Endodermal cell (in vitro differentiated cells): ENCODE data around the gene AGBL1. TPM values are rescaled to one million over a fixed set of nuclear protein-coding genes. Genes with fewer than 3 reads are reported as not detected.

ENCODE experiments used
- DNase-seq: peaks from one replicate; pipeline ENCODE4 v3.0.0-alpha.2; 2017
- H3K27ac ChIP-seq: 2 replicates; pipeline ENCODE4 v1.5.1; 2013; ENCODE audit warnings: mild to moderate bottlenecking, low read depth, low read length, moderate library complexity
- H3K27me3 ChIP-seq: 2 replicates; pipeline ENCODE4 v1.6.1; 2013; ENCODE audit warnings: mild to moderate bottlenecking, low read length, moderate library complexity; ENCODE audit not compliant: insufficient read depth, control insufficient read depth, poor library complexity, severe bottlenecking
- H3K36me3 ChIP-seq: 2 replicates; pipeline ENCODE4 v1.7.0; 2013; ENCODE audit warnings: mild to moderate bottlenecking, low read length, moderate library complexity; ENCODE audit not compliant: control insufficient read depth, insufficient read depth
- H3K4me1 ChIP-seq: one replicate; pipeline ENCODE4 v1.7.0; 2013; ENCODE audit warnings: low read length; ENCODE audit not compliant: control insufficient read depth, insufficient read depth
- H3K4me3 ChIP-seq: 2 replicates; pipeline ENCODE4 v1.5.1; 2013; ENCODE audit warnings: mild to moderate bottlenecking, low read length, moderate library complexity
- H3K9ac ChIP-seq: 2 replicates; pipeline ENCODE4 v1.6.1; 2013; ENCODE audit warnings: mild to moderate bottlenecking, low read length, moderate library complexity; ENCODE audit not compliant: poor library complexity, severe bottlenecking; ENCODE audit errors: extremely low read depth
- H3K9me3 ChIP-seq: 2 replicates; pipeline ENCODE4 v1.6.1; 2013; ENCODE audit warnings: mild to moderate bottlenecking, low read length, moderate library complexity; ENCODE audit not compliant: control insufficient read depth
- H3K27ac Mint-ChIP-seq: 2 replicates; pipeline ENCODE4 v1.8.0; 2020; ENCODE audit warnings: mixed read lengths
- H3K27me3 Mint-ChIP-seq: 2 replicates; pipeline ENCODE4 v1.8.0; 2021; ENCODE audit warnings: mild to moderate bottlenecking, mixed read lengths; ENCODE audit not compliant: insufficient read depth
- H3K36me3 Mint-ChIP-seq: 2 replicates; pipeline ENCODE4 v1.8.0; 2020; ENCODE audit warnings: low read depth, mixed read lengths
- H3K4me1 Mint-ChIP-seq: 2 replicates; pipeline ENCODE4 v1.8.0; 2020; ENCODE audit warnings: mixed read lengths
- H3K4me3 Mint-ChIP-seq: 2 replicates; pipeline ENCODE4 v1.8.0; 2020; ENCODE audit warnings: mild to moderate bottlenecking, moderate library complexity, mixed read lengths
- H3K9me3 Mint-ChIP-seq: 2 replicates; pipeline ENCODE4 v1.8.0; 2020; ENCODE audit warnings: mild to moderate bottlenecking, mixed read lengths
- CTCF ChIP-seq: fragments of 200-600 bp; sonication (generic); conservative IDR thresholded peaks from 2 replicates; pipeline ENCODE4 v1.5.0; 2021; ENCODE audit warnings: antibody characterized with exemption, mild to moderate bottlenecking
- WGBS, 2 experiments: methylation state at CpG; one replicate each; pipeline versions ENCODE4 v1.1.5 to v1.1.7; 2013; ENCODE audit warnings: missing lambda C conversion rate in 2 of 2, mixed read lengths in 1 of 2; ENCODE audit not compliant: insufficient coverage in 1 of 2, insufficient read length in 1 of 2; 5-methylcytosine and 5-hydroxymethylcytosine counted together
- total RNA-seq, 2 donors: library from RNA; stranded (reverse); fragmentation: NEBNext Ultra II Directional in 1 of 2; extraction: Animal tissue kit (Norgen Biotek cat#: 25700) in 1 of 2; gene quantifications; 2 replicates in 1 of 2; 3 replicates in 1 of 2; pipeline ENCODE4 v1.2.1, GENCODE V29; 2021

AGBL1 gene
- total RNA-seq, 2 donors from 2014 or later, result 0.07 to 0.11 TPM

GRCh38 chr15:86969364-86969763 lies 889.7 kb downstream of the AGBL1 start:
- no peak overlapping the region for H3K27ac Mint-ChIP-seq
- H3K36me3 ChIP-seq, result no peaks in the 10 kb centered on the region
- H3K9me3 Mint-ChIP-seq, result peaks cover 13% of the 10 kb centered on the region
- H3K36me3 Mint-ChIP-seq, result no peaks in the 10 kb centered on the region
- no peak overlapping the region for H3K27ac ChIP-seq
- H3K4me1 ChIP-seq, result no peaks in the 10 kb centered on the region
- H3K4me3 Mint-ChIP-seq, result no peak overlapping the region
- H3K27me3 Mint-ChIP-seq, result no peaks in the 10 kb centered on the region
- TF ChIP-seq CTCF, result no peak
- WGBS, 2 experiments, result 93 to 100% methylated on average over 2 to 4 of the region's 4 CpGs
- no peak overlapping the region for H3K9ac ChIP-seq
- peaks cover 5% of the 10 kb centered on the region for H3K4me1 Mint-ChIP-seq
- no peaks in the 10 kb centered on the region for H3K27me3 ChIP-seq
- peaks cover 5% of the 10 kb centered on the region for H3K9me3 ChIP-seq
- no peak overlapping the region for H3K4me3 ChIP-seq
- DNase-seq, result no peak

- Histone ChIP-seq H3K27ac (no peak overlapping the region), H3K9me3 (peaks cover 5% of the 10 kb centered on the region), H3K27me3 (no peaks in the 10 kb centered on the region), H3K4me1 (no peaks in the 10 kb centered on the region), H3K4me3 (no peak overlapping the region), H3K9ac (no peak overlapping the region), H3K36me3 (no peaks in the 10 kb centered on the region)
- TF ChIP-seq CTCF, result no peak
- Mint-ChIP-seq H3K4me1 (peaks cover 6% of the 10 kb centered on the region), H3K36me3 (no peaks in the 10 kb centered on the region), H3K27me3 (no peaks in the 10 kb centered on the region), H3K9me3 (no peaks in the 10 kb centered on the region), H3K4me3 (no peak overlapping the region), H3K27ac (no peak overlapping the region)
- 83 to 94% methylated on average over 1 of the region's 2 CpGs for WGBS, 2 experiments
- no peak for DNase-seq
Measured at GRCh38 chr15:86973284-86973844, 893.7 kb downstream of the AGBL1 start.

- Histone ChIP-seq H3K9ac (no peak overlapping the region), H3K27ac (no peak overlapping the region), H3K4me3 (no peak overlapping the region), H3K4me1 (no peaks in the 10 kb centered on the region), H3K27me3 (no peaks in the 10 kb centered on the region), H3K9me3 (no peaks in the 10 kb centered on the region), H3K36me3 (no peaks in the 10 kb centered on the region)
- H3K36me3 Mint-ChIP-seq, result no peaks in the 10 kb centered on the region
- no peak overlapping the region for H3K4me3 Mint-ChIP-seq
- H3K9me3 Mint-ChIP-seq, result peaks cover 5% of the 10 kb centered on the region
- H3K27me3 Mint-ChIP-seq, result no peaks in the 10 kb centered on the region
- DNase-seq, result no peak
- WGBS, 2 experiments, result 76% methylated on average over 4 of the region's 4 CpGs; no CpG with 5 or more reads in 1 of the 2 experiments
- peaks cover 9% of the 10 kb centered on the region for H3K4me1 Mint-ChIP-seq
- no peak overlapping the region for H3K27ac Mint-ChIP-seq
- TF ChIP-seq CTCF, result no peak
Measured at GRCh38 chr15:86988033-86988432, 908.4 kb downstream of the AGBL1 start.
